Femur (tissue), 1 donor: ENCODE results near the gene APOC3.
"Not testable (repeated sequence)": the region's sequence is repeated elsewhere in the genome, so short reads cannot be mapped to it uniquely, and the experiment has no call there.

Experiments
- DNase-seq: peaks from one replicate; pipeline ENCODE4 v3.0.0-alpha.2; 2017

Gene APOC3

DNA sequence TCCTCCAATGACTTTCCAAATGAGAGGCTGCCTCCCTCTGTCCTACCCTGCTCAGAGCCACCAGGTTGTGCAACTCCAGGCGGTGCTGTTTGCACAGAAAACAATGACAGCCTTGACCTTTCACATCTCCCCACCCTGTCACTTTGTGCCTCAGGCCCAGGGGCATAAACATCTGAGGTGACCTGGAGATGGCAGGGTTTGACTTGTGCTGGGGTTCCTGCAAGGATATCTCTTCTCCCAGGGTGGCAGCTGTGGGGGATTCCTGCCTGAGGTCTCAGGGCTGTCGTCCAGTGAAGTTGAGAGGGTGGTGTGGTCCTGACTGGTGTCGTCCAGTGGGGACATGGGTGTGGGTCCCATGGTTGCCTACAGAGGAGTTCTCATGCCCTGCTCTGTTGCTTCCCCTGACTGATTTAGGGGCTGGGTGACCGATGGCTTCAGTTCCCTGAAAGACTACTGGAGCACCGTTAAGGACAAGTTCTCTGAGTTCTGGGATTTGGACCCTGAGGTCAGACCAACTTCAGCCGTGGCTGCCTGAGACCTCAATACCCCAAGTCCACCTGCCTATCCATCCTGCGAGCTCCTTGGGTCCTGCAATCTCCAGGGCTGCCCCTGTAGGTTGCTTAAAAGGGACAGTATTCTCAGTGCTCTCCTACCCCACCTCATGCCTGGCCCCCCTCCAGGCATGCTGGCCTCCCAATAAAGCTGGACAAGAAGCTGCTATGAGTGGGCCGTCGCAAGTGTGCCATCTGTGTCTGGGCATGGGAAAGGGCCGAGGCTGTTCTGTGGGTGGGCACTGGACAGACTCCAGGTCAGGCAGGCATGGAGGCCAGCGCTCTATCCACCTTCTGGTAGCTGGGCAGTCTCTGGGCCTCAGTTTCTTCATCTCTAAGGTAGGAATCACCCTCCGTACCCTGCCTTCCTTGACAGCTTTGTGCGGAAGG lies 2.9 kb downstream of the APOC3 start:
- no peak for DNase-seq

DNA sequence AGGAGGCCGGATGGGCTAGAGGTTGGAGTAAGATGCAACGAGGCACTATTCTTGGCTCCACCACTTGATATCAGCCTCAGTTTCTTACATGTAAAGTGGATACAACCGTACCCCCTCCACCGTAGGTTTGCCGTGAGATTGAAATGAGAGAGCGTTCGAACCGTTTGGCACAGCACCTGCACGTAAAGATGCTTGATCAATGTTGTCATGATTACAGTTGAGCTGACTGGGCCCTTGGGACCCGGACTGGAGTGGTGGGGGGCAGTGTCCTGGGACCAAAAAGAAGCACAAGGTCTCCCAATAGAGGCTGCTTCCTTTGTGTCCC lies 3.7 kb downstream of the APOC3 start:
- DNase-seq: no peak

GRCh38 chr11:116833816-116834534 lies 4.3 kb downstream of the APOC3 start:
- no peak for DNase-seq

- not testable (repeated sequence) for DNase-seq
Observed at GRCh38 chr11:116834535-116835041, 4.9 kb downstream of the APOC3 start.

GRCh38 chr11:116835042-116835772 lies 5.5 kb downstream of the APOC3 start:
- DNase-seq: no peak

DNA sequence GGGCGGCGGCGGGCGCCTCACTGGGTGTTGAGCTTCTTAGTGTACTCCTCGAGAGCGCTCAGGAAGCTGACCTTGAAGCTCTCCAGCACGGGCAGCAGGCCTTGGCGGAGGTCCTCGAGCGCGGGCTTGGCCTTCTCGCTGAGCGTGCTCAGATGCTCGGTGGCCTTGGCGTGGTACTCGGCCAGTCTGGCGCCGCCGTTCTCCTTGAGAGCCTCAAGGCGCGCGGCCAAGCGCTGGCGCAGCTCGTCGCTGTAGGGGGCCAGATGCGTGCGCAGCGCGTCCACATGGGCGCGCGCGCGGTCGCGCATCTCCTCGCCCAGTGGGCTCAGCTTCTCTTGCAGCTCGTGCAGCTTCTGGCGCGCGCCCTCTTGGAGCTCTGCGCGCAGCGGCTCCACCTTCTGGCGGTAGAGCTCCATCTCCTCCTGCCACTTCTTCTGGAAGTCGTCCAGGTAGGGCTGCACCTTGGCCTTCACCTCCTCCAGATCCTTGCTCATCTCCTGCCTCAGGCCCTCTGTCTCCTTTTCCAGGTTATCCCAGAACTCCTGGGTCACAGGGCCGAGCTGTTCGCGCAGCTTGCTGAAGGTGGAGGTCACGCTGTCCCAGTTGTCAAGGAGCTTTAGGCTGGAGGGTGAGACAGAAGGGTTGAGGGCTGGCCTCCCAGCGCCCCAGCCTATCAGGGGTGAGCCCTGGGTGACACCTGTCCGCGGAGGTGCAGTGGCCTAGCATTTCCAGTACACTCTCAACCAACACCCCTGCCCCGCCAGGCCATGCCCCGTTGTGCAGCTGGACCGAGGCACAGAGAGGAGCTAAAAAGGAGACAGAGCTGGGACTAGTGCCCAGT lies 6.3 kb downstream of the APOC3 start:
- DNase-seq: peak; percentile 92

GRCh38 chr11:116836632-116836991 lies 6.9 kb downstream of the APOC3 start:
- DNase-seq: no peak

- no peak for DNase-seq
Observed at GRCh38 chr11:116837231-116838091, 7.8 kb downstream of the APOC3 start, which contains the start of gene APOA1. Gene APOA1, minus strand, starts transcription at chr11:116837622. Its CDS starts 235 bp downstream, at chr11:116837387.

- DNase-seq: no peak
Observed at GRCh38 chr11:116838321-116839084, 8.8 kb downstream of the APOC3 start.

GRCh38 chr11:116840224-116840745 lies 10.6 kb downstream of the APOC3 start:
- no peak for DNase-seq

- no peak for DNase-seq
Observed at GRCh38 chr11:116840746-116841296, 11.1 kb downstream of the APOC3 start.

GRCh38 chr11:116842117-116842516 lies 12.4 kb downstream of the APOC3 start:
- no peak for DNase-seq

GRCh38 chr11:116842909-116843308 lies 13.2 kb downstream of the APOC3 start:
- no peak for DNase-seq

DNA sequence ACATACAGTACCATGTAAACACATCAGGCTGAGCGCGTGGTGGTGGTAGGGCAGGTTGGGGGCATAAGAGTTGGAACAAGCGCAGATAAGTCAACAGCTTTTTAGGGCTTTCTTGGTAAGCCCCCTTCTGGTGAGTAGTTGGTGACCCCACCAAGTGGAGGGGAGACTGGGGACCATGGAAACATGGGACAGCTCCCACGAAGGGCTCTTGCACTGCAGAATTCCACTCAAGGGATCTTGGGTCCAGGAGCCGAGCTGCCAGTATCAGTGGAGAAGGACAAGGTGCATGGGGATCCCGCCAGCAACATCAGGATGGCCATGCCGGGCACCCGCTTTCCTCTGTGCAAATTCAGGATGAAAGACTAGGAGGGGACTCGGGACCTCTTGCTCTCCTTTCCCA lies 14.0 kb downstream of the APOC3 start:
- DNase-seq: no peak

DNA sequence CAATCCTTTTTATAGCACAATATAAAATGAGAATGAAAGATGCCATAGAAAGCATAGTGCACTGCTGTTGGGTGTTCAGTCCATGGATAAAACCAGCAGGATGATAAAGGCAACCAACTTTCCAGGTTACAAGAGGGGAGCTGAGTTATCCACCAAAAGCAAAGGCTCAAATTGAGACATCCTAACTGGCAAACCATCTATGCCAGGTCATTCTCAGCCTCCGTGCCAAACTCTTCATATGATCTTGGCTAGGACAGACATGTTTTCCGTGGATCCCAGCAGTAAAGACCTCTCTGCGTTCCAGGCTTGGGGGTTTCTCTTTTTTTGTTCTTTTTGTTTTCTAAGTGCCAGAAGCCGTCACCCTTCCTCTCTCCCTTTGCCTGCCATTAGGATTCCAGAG lies 15.0 kb downstream of the APOC3 start:
- no peak for DNase-seq

DNA sequence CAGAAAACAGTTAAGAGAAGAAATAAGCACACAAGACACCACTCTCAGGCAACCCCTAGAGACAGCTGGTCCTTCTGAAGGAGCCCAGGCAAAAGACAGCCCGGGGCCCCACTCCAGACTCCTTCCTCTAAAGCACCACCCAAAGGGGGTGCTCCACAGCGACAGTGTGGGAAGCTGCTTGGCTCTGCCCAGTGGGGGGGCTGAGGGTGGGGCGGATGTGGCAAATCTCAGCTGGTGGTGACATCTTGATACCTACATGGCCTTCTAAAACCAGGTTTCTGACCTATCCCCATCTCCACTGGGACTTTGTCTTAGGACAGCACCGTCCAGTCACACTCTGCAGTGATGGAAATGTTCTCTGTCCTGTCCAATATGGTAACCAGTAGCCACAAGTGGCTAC lies 17.9 kb downstream of the APOC3 start:
- DNase-seq: no peak

GRCh38 chr11:116849060-116849459 lies 19.4 kb downstream of the APOC3 start:
- no peak for DNase-seq

DNA sequence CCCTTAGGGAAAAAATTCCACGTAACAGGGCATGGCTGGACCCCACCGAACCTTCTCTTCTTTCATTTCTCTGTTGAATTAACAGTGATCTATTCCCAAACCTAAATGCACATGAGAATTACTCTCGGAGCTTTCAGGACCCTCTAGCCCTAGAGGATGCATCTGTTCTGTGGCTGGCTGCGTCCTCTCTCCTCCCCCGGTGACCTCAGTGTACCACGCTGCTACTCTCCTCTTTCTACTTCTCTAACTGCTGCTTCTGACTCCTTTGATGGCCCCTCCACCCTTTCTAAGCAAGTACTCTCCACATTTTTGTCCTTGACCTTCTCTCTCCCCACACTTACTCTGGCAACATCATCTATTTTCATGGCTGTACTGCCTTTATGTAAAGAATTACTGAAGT lies 19.8 kb downstream of the APOC3 start:
- no peak for DNase-seq

DNA sequence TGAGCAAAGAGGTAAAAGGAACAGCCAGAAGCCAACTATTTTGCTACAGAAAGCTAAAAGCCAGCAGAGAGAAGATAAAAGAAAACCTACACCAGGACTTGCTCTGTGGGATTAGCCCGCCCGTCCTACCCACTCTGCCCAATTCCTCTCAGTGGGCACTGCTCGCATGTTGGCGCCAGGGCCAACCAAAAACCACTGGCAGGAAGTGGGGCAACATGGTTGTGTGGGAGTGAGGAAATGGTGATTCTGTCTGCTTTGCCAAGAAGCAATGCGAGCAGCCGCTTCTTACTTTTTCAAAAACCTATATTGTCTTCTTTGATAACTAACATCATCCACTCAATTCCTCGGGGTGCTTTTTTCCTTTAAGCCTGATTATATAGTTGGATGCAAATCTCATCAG lies 21.9 kb downstream of the APOC3 start:
- no peak for DNase-seq
